ENCODE measurements around the gene SPATA7.

Gene SPATA7

GRCh38 chr14:88392609-88393008 is 7.2 kb downstream of the SPATA7 start:
- no peak overlapping the region for H3K4me3 ChIP-seq (ENCODE audit: control insufficient read depth, low read depth, low read length)
- no peak for DNase-seq (ENCODE audit: low read depth)
- TF ChIP-seq CTCF (conservative IDR thresholded peaks at IDR 0.05; ENCODE audit: control insufficient read depth, insufficient read depth, low read depth, low read length): no peak

GRCh38 chr14:88411039-88411438 is 25.6 kb downstream of the SPATA7 start:
- no peak for DNase-seq (ENCODE audit: low read depth)

GRCh38 chr14:88417594-88417993 is 32.1 kb downstream of the SPATA7 start:
- no peak for TF ChIP-seq CTCF (conservative IDR thresholded peaks at IDR 0.05; ENCODE audit: control insufficient read depth, insufficient read depth, low read depth, low read length)
- DNase-seq (ENCODE audit: low read depth): no peak
- H3K4me3 ChIP-seq (ENCODE audit: control insufficient read depth, low read depth, low read length): no peak overlapping the region

More at GRCh38 chr14:88411039-88411438, 25.6 kb downstream of the SPATA7 start:
- no peak overlapping the region for H3K4me3 ChIP-seq (ENCODE audit: control insufficient read depth, low read depth, low read length)
- no peak for TF ChIP-seq CTCF (conservative IDR thresholded peaks at IDR 0.05; ENCODE audit: control insufficient read depth, insufficient read depth, low read depth, low read length)

GRCh38 chr14:88420187-88420586 is 34.7 kb downstream of the SPATA7 start:
- no peak for DNase-seq (ENCODE audit: low read depth)
- TF ChIP-seq CTCF (conservative IDR thresholded peaks at IDR 0.05; ENCODE audit: control insufficient read depth, insufficient read depth, low read depth, low read length): no peak
- H3K4me3 ChIP-seq (ENCODE audit: control insufficient read depth, low read depth, low read length): no peak overlapping the region

- peak; percentile 17 for DNase-seq (ENCODE audit: low read depth)
- TF ChIP-seq CTCF (conservative IDR thresholded peaks at IDR 0.05; ENCODE audit: control insufficient read depth, insufficient read depth, low read depth, low read length): no peak
- H3K4me3 ChIP-seq (ENCODE audit: control insufficient read depth, low read depth, low read length): no peak overlapping the region
Measured at GRCh38 chr14:88421286-88421685, 35.8 kb downstream of the SPATA7 start.

GRCh38 chr14:88422047-88422446 is 36.6 kb downstream of the SPATA7 start:
- no peak for TF ChIP-seq CTCF (conservative IDR thresholded peaks at IDR 0.05; ENCODE audit: control insufficient read depth, insufficient read depth, low read depth, low read length)
- no peak overlapping the region for H3K4me3 ChIP-seq (ENCODE audit: control insufficient read depth, low read depth, low read length)
- DNase-seq (ENCODE audit: low read depth): no peak

Measured in fibroblast of mammary gland (primary cell).